ENCODE results near the gene EPHA10.

Gene EPHA10

GRCh38 chr1:37764888-37765441 is at the start of gene EPHA10:
Gene EPHA10 (minus strand): TSS chr1:37765120. CDS start chr1:37765066, 54 bp downstream.
- TF ChIP-seq CTCF (conservative IDR thresholded peaks at IDR 0.05; ENCODE audit: low read depth, low read length), result no peak
- H3K4me3 ChIP-seq (ENCODE audit: low read depth, low read length), result no peak within 1 kb of the TSS
- no peak for DNase-seq (ENCODE audit: low read depth)

- DNase-seq (ENCODE audit: low read depth), result no peak
- no peak overlapping the region for H3K4me3 ChIP-seq (ENCODE audit: low read depth, low read length)
- no peak for TF ChIP-seq CTCF (conservative IDR thresholded peaks at IDR 0.05; ENCODE audit: low read depth, low read length)
Observed at GRCh38 chr1:37814252-37814651, 49.3 kb upstream of the EPHA10 start.

- TF ChIP-seq CTCF (conservative IDR thresholded peaks at IDR 0.05; ENCODE audit: low read depth, low read length), result no peak
- DNase-seq (ENCODE audit: low read depth), result no peak
- H3K4me3 ChIP-seq (ENCODE audit: low read depth, low read length), result no peak overlapping the region
Observed at GRCh38 chr1:37813529-37814145, 48.7 kb upstream of the EPHA10 start.

GRCh38 chr1:37811027-37811655 is 46.2 kb upstream of the EPHA10 start:
- DNase-seq (ENCODE audit: low read depth), result peak; percentile 90
- peak; percentile 97 for TF ChIP-seq CTCF (conservative IDR thresholded peaks at IDR 0.05; ENCODE audit: low read depth, low read length)

GRCh38 chr1:37809942-37810341 is 45.0 kb upstream of the EPHA10 start:
- H3K4me3 ChIP-seq (ENCODE audit: low read depth, low read length), result no peak overlapping the region
- TF ChIP-seq CTCF (conservative IDR thresholded peaks at IDR 0.05; ENCODE audit: low read depth, low read length), result no peak
- peak; percentile 71 for DNase-seq (ENCODE audit: low read depth)

More at GRCh38 chr1:37811027-37811655, 46.2 kb upstream of the EPHA10 start:
- no peak overlapping the region for H3K4me3 ChIP-seq (ENCODE audit: low read depth, low read length)

- peak; percentile 22 for TF ChIP-seq CTCF (conservative IDR thresholded peaks at IDR 0.05; ENCODE audit: low read depth, low read length)
- peak; percentile 85 for DNase-seq (ENCODE audit: low read depth)
- H3K4me3 ChIP-seq (ENCODE audit: low read depth, low read length), result peak overlapping the region; percentile 89
Observed at GRCh38 chr1:37808369-37809319, 43.7 kb upstream of the EPHA10 start.

Data from choroid plexus epithelial cell (primary cell).